Measurements from ENCODE around the gene FEZ2. TPM values are rescaled to one million over a fixed set of nuclear protein-coding genes. Genes with fewer than 3 reads are reported as not detected.

The FEZ2 gene
- total and polyA plus RNA-seq, 10 of the 15 experiments (the other 5 are each of a cell fraction or from before 2014, with no cell fraction given): 3.0 to 15.4 (median 6.6) TPM

DNA sequence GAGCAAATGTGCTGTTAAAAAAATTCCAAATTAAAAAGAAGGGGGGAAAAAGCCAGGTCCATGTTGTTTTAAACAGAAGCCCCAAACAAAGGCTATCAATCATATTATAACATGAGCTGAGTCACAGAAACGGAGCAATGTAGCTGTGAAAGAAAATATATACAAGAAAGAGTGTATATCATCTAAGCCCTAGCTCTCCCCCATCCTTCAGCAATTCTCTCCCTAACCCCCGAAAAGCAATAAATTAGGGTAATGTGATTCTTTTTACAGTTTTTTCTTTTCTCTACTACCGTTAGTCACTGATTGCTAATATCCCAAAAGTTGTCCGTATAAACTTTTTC is 25.3 kb downstream of the FEZ2 start:
- Histone ChIP-seq H3K79me2 (ENCODE audit: control insufficient read depth, insufficient read depth, low read length) (no peaks in the 10 kb centered on the region; the same call in 1 of the 2 replicates), H3K9me3 (replicated peaks; ENCODE audit: control insufficient read depth, insufficient read depth, low read length) (no peaks in the 10 kb centered on the region), H2AFZ (ENCODE audit: control insufficient read depth, low read depth, low read length) (no peak overlapping the region), H3K4me1 (ENCODE audit: control insufficient read depth, insufficient read depth, low read length) (no peaks in the 10 kb centered on the region), H4K20me1 (ENCODE audit: control insufficient read depth, insufficient read depth) (no peaks in the 10 kb centered on the region), H3K36me3 (ENCODE audit: control insufficient read depth in 2 of 2, insufficient read depth in 2 of 2, low read length in 1 of 2) (peaks cover 0 to 7% of the 10 kb centered on the region in 2 experiments; a peak in 2 of 4 replicates), H3K9ac (ENCODE audit: control insufficient read depth, insufficient read depth, low read length) (no peak overlapping the region), H3K4me3 (no peak overlapping the region), H3K27me3 (replicated peaks in 1 of 2; ENCODE audit: control insufficient read depth in 2 of 2, insufficient read depth in 2 of 2, low read length in 1 of 2) (no peaks in the 10 kb centered on the region), H3K27ac (ENCODE audit: control insufficient read depth, insufficient read depth) (no peak overlapping the region), H3K4me2 (ENCODE audit: control insufficient read depth, insufficient read depth) (no peak overlapping the region)
- RAD21 ChIA-PET (ENCODE audit: unreplicated experiment): no interaction called here
- TF ChIP-seq NR2C1 (IDR thresholded peaks at IDR 0.05) (no peak), BACH1 (IDR thresholded peaks at IDR 0.05; ENCODE audit: borderline replicate concordance) (no peak), JUNB (IDR thresholded peaks at IDR 0.05) (no peak), YY1 (IDR thresholded peaks at IDR 0.05; ENCODE audit: low read depth, low read length) (no peak), SMAD5 (IDR thresholded peaks at IDR 0.05; ENCODE audit: low read depth) (no peak), ESRRA (IDR thresholded peaks at IDR 0.05; ENCODE audit: low read length) (no peak), IKZF2 (IDR thresholded peaks at IDR 0.05) (no peak), EP300 (IDR thresholded peaks at IDR 0.05; ENCODE audit: borderline replicate concordance in 1 of 2, control insufficient read depth in 1 of 2, low read depth in 2 of 2, low read length in 2 of 2) (no peak), NFYB (IDR thresholded peaks at IDR 0.05; ENCODE audit: insufficient read depth, low read depth, low read length) (no peak), SMAD1 (IDR thresholded peaks at IDR 0.05; ENCODE audit: low read depth, partially characterized antibody) (no peak), SP1 (IDR thresholded peaks at IDR 0.05; ENCODE audit: low read depth, low read length) (no peak), RUNX3 (IDR thresholded peaks at IDR 0.05; ENCODE audit: low read length) (no peak), POLR2AphosphoS5 (IDR thresholded peaks at IDR 0.05; ENCODE audit: low read length) (no peak), BMI1 (IDR thresholded peaks at IDR 0.05; ENCODE audit: borderline replicate concordance) (no peak)
- TF ChIP-seq, protein P1, sequence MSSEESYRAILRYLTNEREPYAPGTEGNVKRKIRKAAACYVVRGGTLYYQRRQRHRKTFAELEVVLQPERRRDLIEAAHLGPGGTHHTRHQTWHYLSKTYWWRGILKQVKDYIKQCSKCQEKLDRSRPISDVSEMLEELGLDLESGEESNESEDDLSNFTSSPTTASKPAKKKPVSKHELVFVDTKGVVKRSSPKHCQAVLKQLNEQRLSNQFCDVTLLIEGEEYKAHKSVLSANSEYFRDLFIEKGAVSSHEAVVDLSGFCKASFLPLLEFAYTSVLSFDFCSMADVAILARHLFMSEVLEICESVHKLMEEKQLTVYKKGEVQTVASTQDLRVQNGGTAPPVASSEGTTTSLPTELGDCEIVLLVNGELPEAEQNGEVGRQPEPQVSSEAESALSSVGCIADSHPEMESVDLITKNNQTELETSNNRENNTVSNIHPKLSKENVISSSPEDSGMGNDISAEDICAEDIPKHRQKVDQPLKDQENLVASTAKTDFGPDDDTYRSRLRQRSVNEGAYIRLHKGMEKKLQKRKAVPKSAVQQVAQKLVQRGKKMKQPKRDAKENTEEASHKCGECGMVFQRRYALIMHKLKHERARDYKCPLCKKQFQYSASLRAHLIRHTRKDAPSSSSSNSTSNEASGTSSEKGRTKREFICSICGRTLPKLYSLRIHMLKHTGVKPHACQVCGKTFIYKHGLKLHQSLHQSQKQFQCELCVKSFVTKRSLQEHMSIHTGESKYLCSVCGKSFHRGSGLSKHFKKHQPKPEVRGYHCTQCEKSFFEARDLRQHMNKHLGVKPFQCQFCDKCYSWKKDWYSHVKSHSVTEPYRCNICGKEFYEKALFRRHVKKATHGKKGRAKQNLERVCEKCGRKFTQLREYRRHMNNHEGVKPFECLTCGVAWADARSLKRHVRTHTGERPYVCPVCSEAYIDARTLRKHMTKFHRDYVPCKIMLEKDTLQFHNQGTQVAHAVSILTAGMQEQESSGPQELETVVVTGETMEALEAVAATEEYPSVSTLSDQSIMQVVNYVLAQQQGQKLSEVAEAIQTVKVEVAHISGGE (CRISPR knock-in tag; IDR thresholded peaks at IDR 0.05): no peak
- TF ChIP-seq, protein P2, sequence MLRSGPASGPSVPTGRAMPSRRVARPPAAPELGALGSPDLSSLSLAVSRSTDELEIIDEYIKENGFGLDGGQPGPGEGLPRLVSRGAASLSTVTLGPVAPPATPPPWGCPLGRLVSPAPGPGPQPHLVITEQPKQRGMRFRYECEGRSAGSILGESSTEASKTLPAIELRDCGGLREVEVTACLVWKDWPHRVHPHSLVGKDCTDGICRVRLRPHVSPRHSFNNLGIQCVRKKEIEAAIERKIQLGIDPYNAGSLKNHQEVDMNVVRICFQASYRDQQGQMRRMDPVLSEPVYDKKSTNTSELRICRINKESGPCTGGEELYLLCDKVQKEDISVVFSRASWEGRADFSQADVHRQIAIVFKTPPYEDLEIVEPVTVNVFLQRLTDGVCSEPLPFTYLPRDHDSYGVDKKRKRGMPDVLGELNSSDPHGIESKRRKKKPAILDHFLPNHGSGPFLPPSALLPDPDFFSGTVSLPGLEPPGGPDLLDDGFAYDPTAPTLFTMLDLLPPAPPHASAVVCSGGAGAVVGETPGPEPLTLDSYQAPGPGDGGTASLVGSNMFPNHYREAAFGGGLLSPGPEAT (IDR thresholded peaks at IDR 0.05; ENCODE audit: low read depth): no peak
- TF ChIP-seq, protein P3, sequence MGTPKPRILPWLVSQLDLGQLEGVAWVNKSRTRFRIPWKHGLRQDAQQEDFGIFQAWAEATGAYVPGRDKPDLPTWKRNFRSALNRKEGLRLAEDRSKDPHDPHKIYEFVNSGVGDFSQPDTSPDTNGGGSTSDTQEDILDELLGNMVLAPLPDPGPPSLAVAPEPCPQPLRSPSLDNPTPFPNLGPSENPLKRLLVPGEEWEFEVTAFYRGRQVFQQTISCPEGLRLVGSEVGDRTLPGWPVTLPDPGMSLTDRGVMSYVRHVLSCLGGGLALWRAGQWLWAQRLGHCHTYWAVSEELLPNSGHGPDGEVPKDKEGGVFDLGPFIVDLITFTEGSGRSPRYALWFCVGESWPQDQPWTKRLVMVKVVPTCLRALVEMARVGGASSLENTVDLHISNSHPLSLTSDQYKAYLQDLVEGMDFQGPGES (IDR thresholded peaks at IDR 0.05): no peak
- intact Hi-C loops (cut with micrococcal nuclease; ENCODE audit: unreplicated experiment): no loop called here
- no peak for DNase-seq (ENCODE audit: low read depth, low spot score)
- POLR2A ChIA-PET: no interaction called here
- SMC1A ChIA-PET (ENCODE audit: uncharacterized antibody, unreplicated experiment): no interaction called here
- WGBS (ENCODE audit: insufficient coverage, insufficient replicate concordance, low lambda C conversion rate, missing lambda C conversion rate): 96% methylated on average over 4 of the region's 4 CpGs
- ATAC-seq: no peak
- CTCF ChIA-PET: no interaction called here
- BruUV-seq (replicated peaks): no TSS peak
- in situ Hi-C loops (cut with MboI): no loop called here
- no peak for FAIRE-seq

All from GM12878 (cell line).